Gastrocnemius medialis (tissue), 4 donors: Measurements from ENCODE around the gene CCIN.

ENCODE experiments used
- POLR2A ChIP-seq, 2 donors: fragments of 450-650 bp; IDR thresholded peaks; one replicate each; pipeline ENCODE4 v1.6.1; 2017; ENCODE audit warnings: antibody characterized with exemption in 2 of 2, mild to moderate bottlenecking in 2 of 2, moderate library complexity in 2 of 2
- TF ChIP-seq, protein P1 (sequence below), 5 experiments: fragments of 450-650 bp in 3 of 5; fragments of 200-600 bp in 2 of 5; sonication (generic) in 2 of 5; IDR thresholded peaks in 4 of 5; conservative IDR thresholded peaks in 1 of 5; 1 replicate in 4 of 5; 2 replicates in 1 of 5; pipeline ENCODE4 v1.5.1; 2016 to 2019; ENCODE audit warnings: antibody characterized with exemption in 5 of 5, mild to moderate bottlenecking in 3 of 5, moderate library complexity in 3 of 5

DNA sequence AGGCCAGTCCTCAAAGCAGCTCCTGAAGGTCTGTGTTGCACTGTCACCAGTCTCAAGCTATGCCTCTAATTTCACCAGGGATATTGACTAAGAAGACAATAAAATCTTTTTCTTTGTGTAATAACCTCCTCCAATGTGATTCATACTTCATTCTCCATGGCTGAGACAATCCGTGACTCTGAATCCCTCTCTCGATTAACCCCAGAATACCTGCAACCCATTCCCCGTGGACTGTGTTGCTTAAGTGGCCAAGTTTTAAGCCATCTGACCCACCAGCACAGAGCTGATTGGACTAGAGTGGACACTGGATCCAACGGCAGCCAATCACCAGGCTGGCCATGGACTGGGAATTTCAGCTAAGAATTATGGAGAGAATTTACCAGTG is 5.4 kb upstream of the CCIN start:
- TF ChIP-seq, protein P1, sequence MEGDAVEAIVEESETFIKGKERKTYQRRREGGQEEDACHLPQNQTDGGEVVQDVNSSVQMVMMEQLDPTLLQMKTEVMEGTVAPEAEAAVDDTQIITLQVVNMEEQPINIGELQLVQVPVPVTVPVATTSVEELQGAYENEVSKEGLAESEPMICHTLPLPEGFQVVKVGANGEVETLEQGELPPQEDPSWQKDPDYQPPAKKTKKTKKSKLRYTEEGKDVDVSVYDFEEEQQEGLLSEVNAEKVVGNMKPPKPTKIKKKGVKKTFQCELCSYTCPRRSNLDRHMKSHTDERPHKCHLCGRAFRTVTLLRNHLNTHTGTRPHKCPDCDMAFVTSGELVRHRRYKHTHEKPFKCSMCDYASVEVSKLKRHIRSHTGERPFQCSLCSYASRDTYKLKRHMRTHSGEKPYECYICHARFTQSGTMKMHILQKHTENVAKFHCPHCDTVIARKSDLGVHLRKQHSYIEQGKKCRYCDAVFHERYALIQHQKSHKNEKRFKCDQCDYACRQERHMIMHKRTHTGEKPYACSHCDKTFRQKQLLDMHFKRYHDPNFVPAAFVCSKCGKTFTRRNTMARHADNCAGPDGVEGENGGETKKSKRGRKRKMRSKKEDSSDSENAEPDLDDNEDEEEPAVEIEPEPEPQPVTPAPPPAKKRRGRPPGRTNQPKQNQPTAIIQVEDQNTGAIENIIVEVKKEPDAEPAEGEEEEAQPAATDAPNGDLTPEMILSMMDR (IDR thresholded peaks at IDR 0.05 in 4 of 5, conservative IDR thresholded peaks at IDR 0.05 in 1 of 5) = no peak
- no peak for TF ChIP-seq POLR2A (IDR thresholded peaks at IDR 0.05)
